GM10266 (cell line): ENCODE measurements around the gene B4GALNT1.
"Not testable (repeated sequence)": the region's sequence is repeated elsewhere in the genome, so short reads cannot be mapped to it uniquely, and the experiment has no call there.

Experiments used
- DNase-seq: peaks from one replicate; pipeline ENCODE4 v3.0.0; 2012; ENCODE audit errors: extremely low spot score
- TF ChIP-seq, protein P1 (sequence below): IDR thresholded peaks from 2 replicates; pipeline ENCODE4 v1.5.1; 2012; ENCODE audit warnings: mild to moderate bottlenecking, low read depth; ENCODE audit not compliant: control insufficient read depth, insufficient read depth; ENCODE audit errors: missing control alignments

Gene B4GALNT1

DNA sequence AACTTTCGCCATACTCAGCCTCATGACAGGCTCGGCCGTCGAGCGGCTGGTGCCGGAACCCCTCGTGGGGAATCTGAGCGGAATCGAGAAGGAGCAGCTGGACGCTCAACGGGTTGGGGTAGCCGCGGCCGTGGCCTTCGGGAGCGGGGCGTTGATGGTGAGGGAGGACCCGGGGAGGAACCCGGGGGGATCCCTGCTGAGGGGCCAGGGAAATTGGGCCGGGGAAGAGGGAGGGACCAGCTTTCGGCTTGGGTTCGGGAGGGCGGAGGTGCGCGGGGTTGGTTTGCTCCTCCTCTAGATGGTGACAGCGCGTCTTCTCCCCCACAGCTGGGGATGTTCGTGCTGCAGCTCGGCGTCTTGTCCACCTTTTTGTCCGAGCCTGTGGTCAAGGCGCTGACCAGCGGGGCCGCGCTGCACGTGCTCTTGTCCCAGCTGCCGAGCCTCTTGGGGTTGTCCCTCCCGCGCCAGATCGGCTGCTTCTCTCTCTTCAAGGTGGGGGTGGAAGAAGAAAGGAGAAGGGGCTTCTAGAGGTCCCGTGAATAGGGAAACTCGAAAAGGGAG lies 12.0 kb downstream of the B4GALNT1 start:
- DNase-seq: no peak
- TF ChIP-seq, protein P1, sequence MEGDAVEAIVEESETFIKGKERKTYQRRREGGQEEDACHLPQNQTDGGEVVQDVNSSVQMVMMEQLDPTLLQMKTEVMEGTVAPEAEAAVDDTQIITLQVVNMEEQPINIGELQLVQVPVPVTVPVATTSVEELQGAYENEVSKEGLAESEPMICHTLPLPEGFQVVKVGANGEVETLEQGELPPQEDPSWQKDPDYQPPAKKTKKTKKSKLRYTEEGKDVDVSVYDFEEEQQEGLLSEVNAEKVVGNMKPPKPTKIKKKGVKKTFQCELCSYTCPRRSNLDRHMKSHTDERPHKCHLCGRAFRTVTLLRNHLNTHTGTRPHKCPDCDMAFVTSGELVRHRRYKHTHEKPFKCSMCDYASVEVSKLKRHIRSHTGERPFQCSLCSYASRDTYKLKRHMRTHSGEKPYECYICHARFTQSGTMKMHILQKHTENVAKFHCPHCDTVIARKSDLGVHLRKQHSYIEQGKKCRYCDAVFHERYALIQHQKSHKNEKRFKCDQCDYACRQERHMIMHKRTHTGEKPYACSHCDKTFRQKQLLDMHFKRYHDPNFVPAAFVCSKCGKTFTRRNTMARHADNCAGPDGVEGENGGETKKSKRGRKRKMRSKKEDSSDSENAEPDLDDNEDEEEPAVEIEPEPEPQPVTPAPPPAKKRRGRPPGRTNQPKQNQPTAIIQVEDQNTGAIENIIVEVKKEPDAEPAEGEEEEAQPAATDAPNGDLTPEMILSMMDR: no peak

DNA sequence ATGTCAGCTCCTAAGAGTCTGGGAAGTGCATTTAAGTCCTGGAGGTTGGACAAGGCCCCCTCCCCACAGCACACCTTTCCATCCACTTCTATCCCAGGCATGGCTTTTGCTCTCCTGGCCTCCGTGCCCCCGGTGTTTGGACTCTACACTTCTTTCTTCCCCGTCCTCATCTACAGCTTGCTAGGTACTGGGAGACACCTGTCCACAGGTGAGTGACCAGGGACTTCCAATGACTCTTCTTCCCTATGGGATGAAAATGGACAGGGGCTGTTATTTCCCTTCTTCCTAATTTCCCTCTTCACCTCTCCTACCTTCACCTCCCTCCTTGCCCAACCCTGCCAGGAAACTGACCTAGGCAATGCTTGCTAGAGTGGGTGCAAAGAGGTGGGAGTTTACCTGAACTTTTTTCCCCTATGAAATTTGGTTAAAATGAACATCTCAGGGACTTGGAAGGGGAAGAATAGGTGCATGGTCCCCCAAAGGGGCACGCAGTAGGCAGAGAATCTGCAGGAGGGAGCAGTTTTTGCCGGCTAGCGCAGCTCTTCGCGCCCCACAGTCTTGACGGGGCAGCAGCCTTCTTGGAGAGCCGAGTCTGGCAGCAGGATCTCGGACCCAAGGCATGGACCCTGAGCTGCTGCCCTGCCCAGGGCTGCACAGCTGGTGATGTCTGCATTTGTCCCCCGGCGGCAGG lies 12.6 kb downstream of the B4GALNT1 start:
- no peak for DNase-seq
- TF ChIP-seq, protein P1: no peak

DNA sequence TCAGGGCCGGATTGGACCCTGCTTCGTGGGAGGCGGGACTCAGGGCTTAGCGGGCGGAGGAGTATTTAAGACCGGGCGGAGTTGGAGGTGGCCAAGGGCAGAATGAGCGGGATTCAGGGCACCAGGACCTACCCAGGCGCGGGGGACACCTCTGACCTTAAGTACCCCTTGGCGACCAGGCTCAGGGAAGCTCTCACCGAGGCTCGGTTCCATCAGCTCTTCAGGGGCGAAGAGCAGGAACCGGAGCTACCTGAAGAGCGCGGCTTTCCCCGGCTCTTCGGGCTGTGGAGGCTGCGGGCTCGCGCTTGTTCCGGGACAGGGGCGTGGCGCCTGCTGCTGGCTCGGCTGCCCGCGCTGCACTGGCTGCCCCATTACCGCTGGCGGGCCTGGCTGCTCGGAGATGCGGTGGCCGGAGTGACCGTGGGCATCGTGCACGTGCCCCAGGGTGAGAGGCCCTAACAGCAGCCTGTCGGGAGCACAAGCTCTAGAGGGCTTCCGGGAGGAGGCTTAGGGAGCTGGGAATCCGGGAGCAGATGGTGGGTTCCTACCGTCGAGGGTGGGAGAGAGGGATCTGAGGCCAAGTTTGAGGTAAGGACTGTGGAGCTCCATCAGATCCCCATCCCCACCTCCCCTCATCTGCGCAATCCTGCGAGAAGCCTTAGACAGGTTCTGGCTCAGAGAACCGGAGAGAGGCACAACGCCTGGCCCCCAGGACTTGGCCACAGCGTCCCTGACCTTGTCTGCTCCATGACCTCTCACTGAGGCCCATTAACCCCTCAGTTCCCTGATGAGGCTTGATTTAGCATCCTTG lies 13.4 kb downstream of the B4GALNT1 start:
- TF ChIP-seq, protein P1: no peak

DNA sequence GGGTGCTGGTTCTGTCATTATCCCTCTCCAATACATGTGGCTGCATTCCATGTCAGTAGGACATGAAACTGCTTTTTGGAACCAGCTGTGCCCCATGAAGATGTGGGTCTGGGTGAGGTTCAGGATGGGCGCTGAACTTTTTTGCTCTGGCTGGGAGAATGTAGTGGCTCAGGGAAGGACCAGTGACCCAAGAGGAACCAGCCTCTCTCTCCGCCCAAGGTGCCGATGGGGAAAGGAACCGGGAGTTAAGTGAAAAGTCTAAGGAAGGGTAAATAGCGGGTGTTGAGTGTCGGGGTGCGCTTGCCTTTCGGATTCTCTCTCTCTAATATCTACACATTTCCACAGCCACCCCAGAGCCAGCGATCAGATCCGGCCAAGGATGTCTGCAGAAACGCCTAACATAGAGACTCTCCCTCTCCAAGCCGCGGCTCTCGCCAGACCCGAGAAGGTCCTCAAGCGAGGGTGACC lies 14.0 kb downstream of the B4GALNT1 start:
- no peak for DNase-seq
- TF ChIP-seq, protein P1: no peak

More for the DNA sequence above, 13.4 kb downstream of the B4GALNT1 start:
- DNase-seq: peak; percentile 31

DNA sequence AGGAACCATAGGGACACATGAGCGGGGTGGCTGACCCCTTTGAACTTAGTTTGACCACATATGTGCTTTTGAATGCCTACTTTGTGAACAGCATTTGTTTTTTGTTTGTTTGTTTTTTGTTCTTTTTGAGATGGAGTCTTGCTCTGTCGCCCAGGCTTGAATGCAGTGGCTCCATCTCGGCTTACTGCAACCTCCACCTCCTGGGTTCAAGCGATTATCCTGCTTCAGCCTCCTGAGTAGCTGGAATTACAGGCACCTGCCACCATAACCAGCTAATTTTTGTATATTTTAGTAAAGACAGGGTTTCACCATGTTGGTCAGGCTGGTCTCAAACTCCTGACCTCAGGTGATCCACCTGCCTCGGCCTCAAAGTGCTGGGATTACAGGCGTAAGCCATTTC lies 14.6 kb downstream of the B4GALNT1 start:
- not testable (repeated sequence) for DNase-seq

DNA sequence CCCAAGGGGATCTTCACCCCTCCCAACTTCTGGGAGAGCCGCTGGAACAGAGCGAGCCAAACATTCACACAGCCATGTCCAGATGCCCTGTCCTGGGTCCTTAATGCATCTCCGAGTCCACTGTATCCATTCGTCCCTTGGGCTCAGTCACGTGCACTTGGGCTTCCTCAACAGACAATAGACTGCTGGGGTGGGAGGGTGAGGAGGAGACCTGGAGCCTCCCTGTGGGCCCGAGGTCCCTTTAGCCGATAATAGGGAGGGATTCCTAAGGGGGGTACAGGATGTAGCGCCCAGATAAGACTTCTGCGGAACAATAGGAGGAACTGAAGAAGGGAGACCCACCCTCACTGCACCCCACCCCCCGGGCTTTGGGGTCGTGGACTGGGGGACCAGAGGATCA lies 15.1 kb downstream of the B4GALNT1 start:
- DNase-seq: no peak
- TF ChIP-seq, protein P1: no peak

DNA sequence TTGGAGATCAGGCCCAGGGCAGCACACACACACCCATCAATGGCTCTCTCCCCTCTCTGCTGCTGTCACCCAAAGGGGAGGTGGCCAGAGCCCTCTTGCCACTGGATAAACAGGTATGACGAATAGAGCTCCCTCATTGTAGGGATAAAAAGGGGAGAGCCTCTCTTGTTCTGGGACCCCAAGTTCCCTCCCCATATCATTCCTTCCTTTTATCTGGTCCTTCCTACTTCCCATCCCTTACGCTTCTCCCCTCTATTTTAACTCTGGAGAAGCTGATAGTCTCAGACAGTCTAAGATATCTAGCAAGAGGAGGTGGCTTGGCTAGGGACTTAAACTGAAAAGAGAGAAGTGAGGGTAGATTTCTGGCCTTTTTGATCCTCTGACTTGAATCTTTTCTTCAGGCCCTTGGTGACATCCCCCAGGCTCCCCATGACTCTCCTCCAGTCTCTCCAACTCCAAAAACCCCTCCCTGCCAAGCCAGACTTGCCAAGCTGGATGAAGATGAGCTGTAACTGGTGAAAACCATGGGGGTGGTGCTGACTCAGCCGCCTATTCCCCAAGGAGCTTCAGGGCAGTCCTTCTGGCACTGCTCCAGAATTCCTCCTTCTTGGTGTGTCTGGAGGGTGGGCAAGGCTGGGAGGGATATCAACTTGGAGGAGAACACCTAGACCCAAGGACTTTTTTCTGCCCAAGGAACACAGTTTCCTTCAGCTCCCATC lies 16.5 kb downstream of the B4GALNT1 start:
- TF ChIP-seq, protein P1: no peak
- no peak for DNase-seq
